HepG2 (cell line): ENCODE measurements around the gene PIGZ. TPM values are rescaled to one million over a fixed set of nuclear protein-coding genes. Genes with fewer than 3 reads are reported as not detected.

Experiments used
- ATF1 ChIP-seq: IDR thresholded peaks from 2 replicates; pipeline ENCODE4 v1.6.1; 2016; ENCODE audit warnings: mild to moderate bottlenecking, control low read depth
- CCAR2 ChIP-seq: fragments of 200-400 bp; formaldehyde crosslinking; optimal IDR thresholded peaks from 2 replicates; pipeline ENCODE3; 2018; ENCODE audit warnings: low read depth, mild to moderate bottlenecking, low read length, moderate library complexity
- FOXC1 ChIP-seq: sonication (generic); formaldehyde crosslinking; IDR thresholded peaks from 2 replicates; pipeline ENCODE4 v1.8.0; 2022; ENCODE audit warnings: mild to moderate bottlenecking, missing genetic modification reagents, borderline replicate concordance
- GTF3A ChIP-seq: sonication (generic); formaldehyde crosslinking; conservative IDR thresholded peaks from 2 replicates; pipeline ENCODE4 v1.4.0; 2020; ENCODE audit warnings: mild to moderate bottlenecking, missing genetic modification reagents
- HNF1B ChIP-seq: sonication (generic); formaldehyde crosslinking; IDR thresholded peaks from 2 replicates; pipeline ENCODE4 v1.5.1; 2020; ENCODE audit warnings: mild to moderate bottlenecking, moderate library complexity, missing genetic modification reagents
- IKZF4 ChIP-seq: sonication (generic); formaldehyde crosslinking; IDR thresholded peaks from 2 replicates; pipeline ENCODE4 v1.5.1; 2020; ENCODE audit warnings: borderline replicate concordance, mild to moderate bottlenecking, low read depth, missing genetic modification reagents; ENCODE audit errors: not compliant biosample characterization
- MED13 ChIP-seq: sonication (generic); formaldehyde crosslinking; IDR thresholded peaks from 2 replicates; pipeline ENCODE4 v1.5.0; 2020; ENCODE audit warnings: missing genetic modification reagents
- NONO ChIP-seq, 2 experiments: fragments of 450-650 bp in 1 of 2; sonication (generic) in 1 of 2; formaldehyde crosslinking in 1 of 2; IDR thresholded peaks in 1 of 2; conservative IDR thresholded peaks in 1 of 2; 2 replicates each; pipeline versions ENCODE4 v1.6.1 to v1.8.0; 2017 to 2022; ENCODE audit warnings: mild to moderate bottlenecking in 1 of 2, missing genetic modification reagents in 1 of 2, moderate library complexity in 1 of 2
- PRPF4 ChIP-seq: fragments of 200-400 bp; formaldehyde crosslinking; IDR thresholded peaks from 2 replicates; pipeline ENCODE4 v1.6.1; 2016; ENCODE audit warnings: low read length, low read depth; ENCODE audit not compliant: poor library complexity, severe bottlenecking
- REL ChIP-seq: sonication (generic); formaldehyde crosslinking; conservative IDR thresholded peaks from 2 replicates; pipeline ENCODE4 v1.8.0; 2022; ENCODE audit warnings: mild to moderate bottlenecking, missing genetic modification reagents, moderate library complexity
- SMAD9 ChIP-seq: sonication (generic); formaldehyde crosslinking; IDR thresholded peaks from 2 replicates; pipeline ENCODE4 v1.5.1; 2020; ENCODE audit warnings: mild to moderate bottlenecking, missing genetic modification reagents
- TCF12 ChIP-seq, 2 experiments: fragments of 450-650 bp in 1 of 2; sonication (generic) in 1 of 2; formaldehyde crosslinking in 1 of 2; IDR thresholded peaks; 2 replicates each; pipeline versions ENCODE4 v1.6.1 to v1.8.0; 2017 to 2022; ENCODE audit warnings: antibody characterized with exemption in 1 of 2, mild to moderate bottlenecking in 1 of 2, missing genetic modification reagents in 1 of 2, moderate library complexity in 1 of 2
- YEATS4 ChIP-seq: sonication (generic); formaldehyde crosslinking; IDR thresholded peaks from 2 replicates; pipeline ENCODE4 v1.4.0; 2020; ENCODE audit warnings: missing genetic modification reagents, borderline replicate concordance
- ZBTB1 ChIP-seq: sonication (generic); formaldehyde crosslinking; IDR thresholded peaks from 2 replicates; pipeline ENCODE4 v1.4.0; 2020; ENCODE audit warnings: missing genetic modification reagents, borderline replicate concordance
- ZNF280B ChIP-seq: sonication (generic); formaldehyde crosslinking; IDR thresholded peaks from 2 replicates; pipeline ENCODE4 v1.5.0; 2020; ENCODE audit warnings: missing genetic modification reagents, mild to moderate bottlenecking, borderline replicate concordance
- ZNF451 ChIP-seq: sonication (generic); formaldehyde crosslinking; IDR thresholded peaks from 2 replicates; pipeline ENCODE4 v1.5.0; 2020; ENCODE audit warnings: mild to moderate bottlenecking, missing genetic modification reagents
- ZNF530 ChIP-seq: sonication (generic); formaldehyde crosslinking; IDR thresholded peaks from 2 replicates; pipeline ENCODE4 v1.5.0; 2020; ENCODE audit warnings: low read depth, mild to moderate bottlenecking, missing genetic modification reagents
- ZNF597 ChIP-seq: sonication (generic); formaldehyde crosslinking; IDR thresholded peaks from 2 replicates; pipeline ENCODE4 v1.5.0; 2020; ENCODE audit warnings: missing genetic modification reagents
- ZNF670 ChIP-seq: sonication (generic); formaldehyde crosslinking; IDR thresholded peaks from 2 replicates; pipeline ENCODE4 v1.8.0; 2022; ENCODE audit warnings: mild to moderate bottlenecking, missing genetic modification reagents, borderline replicate concordance
- ZNF766 ChIP-seq: sonication (generic); formaldehyde crosslinking; IDR thresholded peaks from 2 replicates; pipeline ENCODE4 v1.5.0; 2020; ENCODE audit warnings: missing genetic modification reagents, borderline replicate concordance
- ZZZ3 ChIP-seq: sonication (generic); formaldehyde crosslinking; IDR thresholded peaks from 2 replicates; pipeline ENCODE4 v1.4.0; 2020; ENCODE audit warnings: missing genetic modification reagents, mild to moderate bottlenecking, borderline replicate concordance
- polyA plus RNA-seq, 8 experiments: library from polyadenylated mRNA; depleted of rRNA in 3 of 8; stranded (reverse) in 7 of 8; unstranded in 1 of 8; fragments of >200 nt; fragmentation: Illumina TruSeq in 4 of 8; extraction: Trizol in 4 of 8; gene quantifications; 2 replicates each; pipeline versions ENCODE4 v1.2.1 to v1.2.3, GENCODE V29; 2011 to 2016; ENCODE audit warnings: low read depth in 4 of 8, missing spikeins in 1 of 8, mixed read lengths in 1 of 8; ENCODE audit not compliant: insufficient read depth in 1 of 8
- total RNA-seq, 5 experiments: library from RNA; depleted of rRNA; stranded (reverse); fragments of >200 nt; fragmentation: Illumina TruSeq; extraction: Trizol; gene quantifications; 2 replicates each; pipeline ENCODE4 v1.2.3, GENCODE V29; 2016; ENCODE audit warnings: low read depth in 1 of 5

The PIGZ gene
- total and polyA plus RNA-seq, 2 of the 13 experiments (the other 11 are each of a cell fraction or from before 2014, with no cell fraction given): 4.7 to 60.5 TPM

GRCh38 chr3:196968233-196969133 lies at the start of gene PIGZ (continued):
- TF ChIP-seq PRPF4 (no peak), ZNF766 (peak; percentile 10; the same call in 1 of the 2 replicates), ZNF530 (CRISPR knock-in tag) (peak; percentile 48; the same call in 1 of the 2 replicates), ATF1 (CRISPR knock-in tag) (no peak), CCAR2 (no peak), FOXC1 (CRISPR knock-in tag) (peak; percentile 62; the same call in 1 of the 2 replicates), HNF1B (peak; percentile 63; the same call in 1 of the 2 replicates), NONO (IDR thresholded peaks at IDR 0.05) (no peak), NONO (CRISPR knock-in tag; conservative IDR thresholded peaks at IDR 0.05) (peak; percentile 56), REL (CRISPR knock-in tag) (0 out of 2 replicates have a peak, but pooled peaks have one; percentile 10), SMAD9 (no peak), ZNF670 (peak; percentile 15; the same call in 1 of the 2 replicates), IKZF4 (peak; percentile 31), MED13 (CRISPR knock-in tag) (no peak), ZZZ3 (CRISPR knock-in tag) (no peak), GTF3A (CRISPR knock-in tag) (no peak), ZNF597 (CRISPR knock-in tag) (no peak), ZBTB1 (CRISPR knock-in tag) (peak; percentile 47; the same call in 1 of the 2 replicates), ZNF280B (CRISPR knock-in tag) (0 out of 2 replicates have a peak, but pooled peaks have one; percentile 71), TCF12 (IDR thresholded peaks at IDR 0.05) (no peak), TCF12 (CRISPR knock-in tag; IDR thresholded peaks at IDR 0.05) (0 out of 2 replicates have a peak, but pooled peaks have one; percentile 33), ZNF451 (CRISPR knock-in tag) (no peak; the same call in 1 of the 2 replicates), YEATS4 (CRISPR knock-in tag) (no peak; the same call in 1 of the 2 replicates)
